Fibroblast of pulmonary artery (primary cell): ENCODE data around the gene C5.
A peak's percentile ranks its signal among the peaks of the same experiment; 100 is the strongest.

Experiments
- DNase-seq: peaks from one replicate; pipeline ENCODE4 v3.0.0-alpha.2; 2010; ENCODE audit warnings: low read depth
- H3K4me3 ChIP-seq: replicated peaks from 2 replicates; pipeline ENCODE4 v1.5.1; 2011; ENCODE audit warnings: low read depth, mild to moderate bottlenecking, control low read depth, low read length, moderate library complexity
- CTCF ChIP-seq: IDR thresholded peaks from 2 replicates; pipeline ENCODE4 v1.5.1; 2011; ENCODE audit warnings: mild to moderate bottlenecking, control low read depth, low read length, inconsistent platforms; ENCODE audit errors: missing control alignments

Gene C5

DNA sequence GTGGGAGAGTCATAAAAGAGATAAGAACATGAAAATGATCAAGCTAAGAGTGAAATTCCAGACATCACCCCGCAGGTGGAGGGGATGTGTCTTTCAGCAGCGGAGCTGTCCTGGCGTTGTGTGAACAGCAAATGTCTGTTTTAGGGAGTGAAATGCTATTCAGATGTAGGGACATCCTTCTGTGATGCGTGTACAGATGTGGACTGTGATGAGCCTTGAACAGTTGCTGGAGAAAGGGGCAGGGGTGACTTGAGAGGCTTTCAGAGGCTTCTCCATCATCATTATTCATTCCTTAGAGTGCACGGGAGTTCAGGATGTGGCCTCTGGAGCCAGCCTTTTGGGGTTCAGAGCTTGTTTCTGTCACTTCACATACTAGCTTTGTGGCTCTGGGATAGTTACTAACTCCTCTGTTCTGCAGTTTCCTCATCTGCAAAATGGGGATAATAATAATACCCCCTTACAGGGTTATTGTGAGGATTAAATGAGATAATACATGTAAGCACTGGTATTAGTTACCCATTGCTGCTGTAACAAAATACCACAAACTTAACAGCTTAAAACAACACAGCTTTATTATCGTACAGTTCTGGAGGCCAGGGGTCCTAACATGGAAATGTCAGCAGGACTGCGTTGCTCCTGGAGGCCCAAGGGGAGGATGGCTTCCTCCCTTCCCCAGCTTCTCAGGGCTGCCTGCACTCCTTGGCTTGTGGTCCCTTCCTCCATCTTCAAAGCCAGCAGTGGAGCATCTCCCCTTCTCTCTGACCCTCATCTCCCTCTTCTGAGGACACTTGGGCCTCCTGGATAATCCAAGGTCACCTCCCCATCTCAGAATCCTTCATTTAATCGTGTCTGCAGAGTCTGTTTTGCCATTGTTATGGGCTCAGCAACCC is 132.8 kb downstream of the C5 start:
- H3K4me3 ChIP-seq: no peak overlapping the region
- no peak for DNase-seq
- TF ChIP-seq CTCF: no peak

DNA sequence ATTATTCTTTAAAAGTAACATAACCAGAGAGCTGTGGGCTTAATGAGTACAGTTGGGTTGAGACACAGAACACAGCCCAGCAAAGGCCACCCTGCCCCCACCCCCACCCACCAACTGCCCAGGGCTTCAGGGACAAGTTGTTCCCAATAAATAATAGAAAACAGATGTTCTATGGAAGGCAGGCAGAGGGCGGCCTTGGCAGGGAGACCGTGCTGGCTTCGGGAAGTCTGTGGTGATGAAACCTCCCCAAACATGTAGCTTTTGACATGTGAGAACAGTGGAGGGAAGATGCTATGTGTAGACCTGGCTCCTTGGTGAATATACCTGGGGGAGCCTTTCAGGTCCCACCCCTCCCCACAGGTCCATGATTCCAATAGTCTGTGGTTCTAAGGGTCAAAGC is 133.5 kb downstream of the C5 start:
- TF ChIP-seq CTCF: peak; percentile 44
- DNase-seq: peak; percentile 83
- no peak overlapping the region for H3K4me3 ChIP-seq

DNA sequence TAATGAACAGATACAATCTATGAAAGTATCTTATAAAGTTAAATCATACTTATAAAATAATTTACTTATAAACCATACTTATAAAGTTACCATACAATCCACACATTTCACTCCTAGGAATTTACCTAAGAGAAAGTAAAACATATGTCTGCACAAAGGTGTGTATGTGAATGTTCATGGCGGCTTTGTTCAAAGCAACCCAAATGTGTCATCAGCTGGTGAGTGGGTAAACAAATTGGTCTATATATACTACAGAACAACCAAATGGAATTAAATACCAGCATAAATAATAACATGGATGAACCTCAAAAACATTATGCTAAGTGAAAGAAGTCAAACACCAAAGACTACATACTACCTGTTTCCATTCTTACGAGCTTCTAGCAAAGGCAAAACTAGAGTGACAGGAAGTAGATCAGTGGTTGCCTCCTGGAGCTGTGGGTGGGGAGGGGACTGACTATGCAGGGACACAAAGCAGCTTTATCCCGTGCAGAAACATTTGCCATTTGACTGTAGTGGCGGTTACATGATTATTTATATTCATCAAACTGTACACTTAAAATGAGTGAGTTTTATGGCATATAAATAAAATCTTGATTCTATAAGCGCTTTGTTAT is 134.1 kb downstream of the C5 start:
- H3K4me3 ChIP-seq: no peak overlapping the region
- no peak for TF ChIP-seq CTCF
- DNase-seq: no peak

GRCh38 chr9:120914953-120915352 is 135.1 kb downstream of the C5 start:
- no peak for TF ChIP-seq CTCF
- DNase-seq: no peak
- H3K4me3 ChIP-seq: no peak overlapping the region

- H3K4me3 ChIP-seq: no peak overlapping the region
- no peak for TF ChIP-seq CTCF
- DNase-seq: no peak
These were observed 135.7 kb downstream of the C5 start for GRCh38 chr9:120914396-120914795.

DNA sequence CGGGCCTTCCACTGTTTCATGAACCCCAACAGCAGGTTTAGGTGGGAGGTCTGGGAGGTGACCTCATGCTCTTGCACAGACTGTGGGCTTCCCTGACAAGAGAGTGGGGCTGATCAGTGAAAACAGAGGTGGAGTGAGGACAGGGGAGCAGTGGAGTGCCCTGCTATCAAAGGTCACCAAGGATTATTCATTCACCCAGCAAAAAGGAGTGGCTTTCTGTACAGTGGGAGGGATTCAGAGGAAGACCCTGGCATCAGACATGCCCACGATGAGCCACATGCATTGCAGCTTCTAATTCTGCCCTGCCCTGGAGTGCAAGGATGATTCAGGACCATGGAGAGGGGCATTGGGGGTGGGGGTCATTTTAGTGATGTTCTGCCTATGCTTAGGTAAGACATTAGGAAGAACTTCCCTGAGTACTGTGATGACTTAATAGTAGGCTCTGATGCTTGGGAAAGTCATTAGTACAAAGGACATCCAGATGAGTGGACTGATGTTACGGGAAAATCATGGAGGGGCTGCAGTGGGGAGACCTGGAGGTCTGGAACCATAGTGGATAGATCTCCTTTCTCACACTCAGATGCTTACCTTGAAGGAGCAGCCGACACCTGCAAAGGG is 136.3 kb downstream of the C5 start:
- H3K4me3 ChIP-seq: no peak overlapping the region
- no peak for TF ChIP-seq CTCF
- no peak for DNase-seq
